ENCODE measurements around the gene LAMA2.

- TF ChIP-seq TAF1 (IDR thresholded peaks at IDR 0.05; ENCODE audit: borderline replicate concordance, insufficient read depth, low read length) (no peak), POLR2AphosphoS5 (IDR thresholded peaks at IDR 0.05; ENCODE audit: low read depth, low read length) (no peak), REST (IDR thresholded peaks at IDR 0.05; ENCODE audit: insufficient read depth in 1 of 2, low read depth in 2 of 2, low read length in 2 of 2) (no peak), SIN3A (IDR thresholded peaks at IDR 0.05; ENCODE audit: borderline replicate concordance, insufficient read depth, low read length) (no peak), FOXP2 (optimal IDR thresholded peaks at IDR 0.05; ENCODE audit: borderline replicate concordance, extremely low read depth, extremely low read length, insufficient read depth) (no peak)
These were observed 610.5 kb downstream of the LAMA2 start for GRCh38 chr6:129493354-129493902.

All from PFSK-1 (cell line).